Subcutaneous adipose tissue (tissue), 4 donors: ENCODE data around the gene IFFO2. TPM values are rescaled to one million over a fixed set of nuclear protein-coding genes. Genes with fewer than 3 reads are reported as not detected.

Source experiments
- CTCF ChIP-seq: fragments of 450-650 bp; IDR thresholded peaks from one replicate; pipeline ENCODE4 v1.5.1; 2016; ENCODE audit warnings: low read depth, mild to moderate bottlenecking, control low read depth, antibody characterized with exemption, moderate library complexity
- total RNA-seq, 4 donors: library from RNA; depleted of rRNA; stranded (reverse); fragments of >200 nt; gene quantifications; one replicate each; pipeline ENCODE4 v1.1.0, GENCODE V29; 2016

The IFFO2 gene
- total RNA-seq, 4 donors from 2014 or later, result 2.0 to 12.8 (median 4.8) TPM

- TF ChIP-seq CTCF, result no peak
Measured at GRCh38 chr1:18885311-18886002, 71.0 kb downstream of the IFFO2 start.

GRCh38 chr1:18884727-18885126, 71.7 kb downstream of the IFFO2 start:
- no peak for TF ChIP-seq CTCF

GRCh38 chr1:18884419-18884717, 72.1 kb downstream of the IFFO2 start:
- no peak for TF ChIP-seq CTCF

GRCh38 chr1:18883636-18884418, 72.6 kb downstream of the IFFO2 start:
- no peak for TF ChIP-seq CTCF

GRCh38 chr1:18883079-18883478, 73.4 kb downstream of the IFFO2 start:
- no peak for TF ChIP-seq CTCF

- TF ChIP-seq CTCF, result no peak
Measured at GRCh38 chr1:18882486-18882885, 74.0 kb downstream of the IFFO2 start.

GRCh38 chr1:18881642-18882431, 74.6 kb downstream of the IFFO2 start:
- no peak for TF ChIP-seq CTCF
